Gastroesophageal sphincter (tissue), 3 donors: Measurements from ENCODE around the gene JAK3.

Experiments
- CTCF ChIP-seq, 4 experiments: fragments of 200-600 bp in 2 of 4; fragments of 450-650 bp in 2 of 4; sonication (generic) in 1 of 4; IDR thresholded peaks; one replicate each; pipeline ENCODE4 v1.5.1; 2017 to 2019; ENCODE audit warnings: antibody characterized with exemption in 4 of 4, mild to moderate bottlenecking in 2 of 4, moderate library complexity in 2 of 4
- POLR2A ChIP-seq, 2 donors: fragments of 450-650 bp; IDR thresholded peaks; one replicate each; pipeline ENCODE4 v1.6.1; 2017; ENCODE audit warnings: antibody characterized with exemption in 2 of 2, mild to moderate bottlenecking in 2 of 2, moderate library complexity in 1 of 2

- TF ChIP-seq CTCF (IDR thresholded peaks at IDR 0.05) (no peak), POLR2A (IDR thresholded peaks at IDR 0.05) (no peak)
These were observed 30.0 kb downstream of the JAK3 start for GRCh38 chr19:17817668-17818363.
